Measurements from ENCODE around the gene ZMIZ1.

DNA sequence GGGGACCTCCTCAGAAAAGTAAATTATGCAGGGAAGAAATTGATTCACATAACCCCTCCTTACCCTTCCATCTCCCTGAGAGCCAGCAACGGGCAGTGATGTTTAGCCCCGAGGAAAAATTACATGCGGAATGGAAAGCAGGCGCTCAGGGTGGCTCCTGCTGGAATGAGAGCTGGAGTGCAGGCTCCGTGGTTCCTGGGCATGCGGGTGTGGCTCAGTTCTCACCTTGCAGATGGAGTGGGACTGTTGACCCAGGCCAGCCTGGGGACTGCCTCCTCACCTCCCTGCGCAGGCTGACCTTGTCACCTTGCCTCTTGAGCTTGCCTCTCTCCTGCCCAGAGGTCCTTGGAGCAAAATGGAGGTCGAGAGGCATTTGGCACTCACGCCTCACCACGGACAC, 195.2 kb downstream of the ZMIZ1 start:
- TF ChIP-seq, protein P1, sequence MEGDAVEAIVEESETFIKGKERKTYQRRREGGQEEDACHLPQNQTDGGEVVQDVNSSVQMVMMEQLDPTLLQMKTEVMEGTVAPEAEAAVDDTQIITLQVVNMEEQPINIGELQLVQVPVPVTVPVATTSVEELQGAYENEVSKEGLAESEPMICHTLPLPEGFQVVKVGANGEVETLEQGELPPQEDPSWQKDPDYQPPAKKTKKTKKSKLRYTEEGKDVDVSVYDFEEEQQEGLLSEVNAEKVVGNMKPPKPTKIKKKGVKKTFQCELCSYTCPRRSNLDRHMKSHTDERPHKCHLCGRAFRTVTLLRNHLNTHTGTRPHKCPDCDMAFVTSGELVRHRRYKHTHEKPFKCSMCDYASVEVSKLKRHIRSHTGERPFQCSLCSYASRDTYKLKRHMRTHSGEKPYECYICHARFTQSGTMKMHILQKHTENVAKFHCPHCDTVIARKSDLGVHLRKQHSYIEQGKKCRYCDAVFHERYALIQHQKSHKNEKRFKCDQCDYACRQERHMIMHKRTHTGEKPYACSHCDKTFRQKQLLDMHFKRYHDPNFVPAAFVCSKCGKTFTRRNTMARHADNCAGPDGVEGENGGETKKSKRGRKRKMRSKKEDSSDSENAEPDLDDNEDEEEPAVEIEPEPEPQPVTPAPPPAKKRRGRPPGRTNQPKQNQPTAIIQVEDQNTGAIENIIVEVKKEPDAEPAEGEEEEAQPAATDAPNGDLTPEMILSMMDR (IDR thresholded peaks at IDR 0.05), result no peak
- no peak for TF ChIP-seq POLR2A (IDR thresholded peaks at IDR 0.05)
